Measurements from ENCODE around the gene STK16.
"Not testable (repeated sequence)": the region's sequence is repeated elsewhere in the genome, so short reads cannot be mapped to it uniquely, and the experiment has no call there.

Gene STK16

GRCh38 chr2:219245148-219245898 lies at the start of gene STK16, which contains the start of gene GLB1L:
STK16 (plus strand) TSS chr2:219245479; CDS start chr2:219246000, 521 bp downstream.
GLB1L (minus strand) TSS chr2:219245444; CDS start chr2:219243573, 1,871 bp downstream.
- DNase-seq, result peak; percentile 77

- no peak for DNase-seq
These were observed 47.9 kb upstream of the STK16 start for GRCh38 chr2:219197388-219197787.

- DNase-seq, result no peak
These were observed 46.3 kb upstream of the STK16 start for GRCh38 chr2:219198974-219199373.

- no peak for DNase-seq
These were observed 45.6 kb upstream of the STK16 start for GRCh38 chr2:219199470-219200211.

GRCh38 chr2:219200502-219201326 lies 44.6 kb upstream of the STK16 start:
- DNase-seq, result not testable (repeated sequence)

GRCh38 chr2:219201331-219201730 lies 43.9 kb upstream of the STK16 start:
- DNase-seq, result not testable (repeated sequence)

GRCh38 chr2:219204425-219205164 lies 40.7 kb upstream of the STK16 start:
- no peak for DNase-seq

GRCh38 chr2:219205165-219205538 lies 40.1 kb upstream of the STK16 start:
- DNase-seq, result no peak

GRCh38 chr2:219205981-219206327 lies 39.3 kb upstream of the STK16 start:
- DNase-seq, result no peak

GRCh38 chr2:219206328-219207133 lies 38.7 kb upstream of the STK16 start, which contains the start of gene ZFAND2B:
ZFAND2B (plus strand) TSS chr2:219206782; CDS start chr2:219206988, 206 bp downstream.
- peak; percentile 71 for DNase-seq

GRCh38 chr2:219207134-219207883 lies 38.0 kb upstream of the STK16 start:
- DNase-seq, result no peak

GRCh38 chr2:219207884-219208740 lies 37.2 kb upstream of the STK16 start:
- DNase-seq, result no peak

- DNase-seq, result no peak
These were observed 35.8 kb upstream of the STK16 start for GRCh38 chr2:219209236-219210195.

GRCh38 chr2:219210196-219210885 lies 34.9 kb upstream of the STK16 start:
- no peak for DNase-seq

GRCh38 chr2:219210886-219211362 lies 34.4 kb upstream of the STK16 start:
- DNase-seq, result no peak

GRCh38 chr2:219213026-219213415 lies 32.3 kb upstream of the STK16 start:
- DNase-seq, result no peak

GRCh38 chr2:219213486-219214071 lies 31.7 kb upstream of the STK16 start:
- no peak for DNase-seq

All from NCI-H2107 (cell line).